HepG2 (cell line): Measurements from ENCODE around the gene GRIK4. TPM values are rescaled to one million over a fixed set of nuclear protein-coding genes. Genes with fewer than 3 reads are reported as not detected.

ENCODE experiments used
- ATAC-seq: fragments of 200-7000 bp; cut with Tn5 transposase; 3 replicates; pipeline ENCODE4 v1.9.1; 2020; ENCODE audit warnings: mild to moderate bottlenecking, moderate library complexity
- BruUV-seq: library from RNA; stranded (reverse); fragments of 400-500 nt; replicated peaks from 2 replicates; lab custom pipeline; 2021; lab: Mats Ljungman, UMichigan
- CTCF ChIA-PET: fragments of 300-600 bp; formaldehyde crosslinking; extraction: SDS; loops from one replicate; lab custom pipeline; 2021; ENCODE audit warnings: low total read pairs, inconsistent platforms, low intra/inter-chr PET ratio; lab: Yijun Ruan, JAX
- POLR2A ChIA-PET: fragments of 350-600 bp; sonication (Branson Sonifier 250); formaldehyde crosslinking; loops from one replicate; lab custom pipeline; 2020; ENCODE audit warnings: antibody characterized with exemption, inconsistent platforms; lab: Yijun Ruan, JAX
- DNase-seq: peaks from one replicate; pipeline ENCODE4 v3.0.0-alpha.2; 2015; ENCODE audit warnings: low spot score
- FAIRE-seq: peaks from 3 replicates; lab custom pipeline; 2011; peaks lifted over from hg19 to GRCh38; lab: Jason Lieb, UNC
- H2AFZ ChIP-seq: one replicate; pipeline ENCODE4 v1.6.1; 2011; ENCODE audit warnings: low read length, inconsistent platforms
- H3K27ac ChIP-seq: fragments of 300-600 bp; 3 replicates; pipeline ENCODE4 v1.8.0; 2011; ENCODE audit warnings: mixed run types, mild to moderate bottlenecking, mixed read lengths, low read length, inconsistent platforms; ENCODE audit not compliant: insufficient read depth; ENCODE audit errors: extremely low read length
- H3K27me3 ChIP-seq, 2 experiments: fragments of 200-600 bp in 1 of 2; 2 replicates in 1 of 2; 3 replicates in 1 of 2; pipeline versions ENCODE4 v1.6.0 to v1.8.0; 2011; ENCODE audit warnings: low read length in 2 of 2, mild to moderate bottlenecking in 2 of 2, moderate library complexity in 2 of 2, inconsistent platforms in 1 of 2; ENCODE audit not compliant: insufficient read depth in 2 of 2, control insufficient read depth in 1 of 2
- H3K36me3 ChIP-seq, 2 experiments: fragments of 200-600 bp in 1 of 2; replicated peaks in 1 of 2; 2 replicates in 1 of 2; 3 replicates in 1 of 2; pipeline versions ENCODE4 v1.5.1 to v1.8.0; 2011; ENCODE audit warnings: low read length in 2 of 2, inconsistent platforms in 1 of 2; ENCODE audit not compliant: insufficient read depth in 2 of 2, control insufficient read depth in 1 of 2
- H3K4me1 ChIP-seq: 2 replicates; pipeline ENCODE4 v1.5.1; 2012; ENCODE audit warnings: low read length, inconsistent platforms; ENCODE audit not compliant: insufficient read depth
- H3K4me2 ChIP-seq: 2 replicates; pipeline ENCODE4 v1.6.0; 2011; ENCODE audit warnings: low read depth, low read length, inconsistent platforms
- H3K4me3 ChIP-seq, 3 experiments: fragments of 200-600 bp in 1 of 3; sonication (generic), shearing (Covaris generic) in 1 of 3; replicated peaks in 1 of 3; 2 replicates each; pipeline ENCODE4 v1.5.1; 2011 to 2016; ENCODE audit warnings: low read length in 3 of 3, inconsistent platforms in 2 of 3, low read depth in 2 of 3, mild to moderate bottlenecking in 2 of 3, control low read depth in 1 of 3, mixed read lengths in 1 of 3; ENCODE audit not compliant: insufficient read depth in 1 of 3
- H3K79me2 ChIP-seq: one replicate; pipeline ENCODE4 v1.6.1; 2011; ENCODE audit warnings: low read length, inconsistent platforms; ENCODE audit not compliant: insufficient read depth
- H3K9ac ChIP-seq: 2 replicates; pipeline ENCODE4 v1.6.0; 2011; ENCODE audit warnings: mild to moderate bottlenecking, low read depth, low read length, inconsistent platforms; ENCODE audit not compliant: insufficient read depth
- H3K9me3 ChIP-seq: 2 replicates; pipeline ENCODE4 v1.5.1; 2012; ENCODE audit warnings: mild to moderate bottlenecking, low read length
- H4K20me1 ChIP-seq: 2 replicates; pipeline ENCODE4 v1.6.0; 2011; ENCODE audit warnings: inconsistent platforms, mild to moderate bottlenecking, low read length, moderate library complexity; ENCODE audit not compliant: insufficient read depth
- BHLHE40 ChIP-seq: IDR thresholded peaks from 2 replicates; pipeline ENCODE4 v1.6.1; 2011; ENCODE audit warnings: low read length, improper control_type of control experiment
- CBX5 ChIP-seq: sonication (generic); formaldehyde crosslinking; IDR thresholded peaks from 2 replicates; pipeline ENCODE4 v1.4.0; 2020; ENCODE audit warnings: missing genetic modification reagents, borderline replicate concordance
- EP300 ChIP-seq, 3 experiments: sonication (generic) in 1 of 3; formaldehyde crosslinking in 1 of 3; IDR thresholded peaks; 2 replicates each; pipeline versions ENCODE4 v1.5.1 to v1.6.1; 2011 to 2020; ENCODE audit warnings: low read depth in 2 of 3, low read length in 2 of 3, borderline replicate concordance in 1 of 3, improper control_type of control experiment in 1 of 3, mild to moderate bottlenecking in 1 of 3, missing genetic modification reagents in 1 of 3, moderate library complexity in 1 of 3
- GZF1 ChIP-seq: sonication (generic); formaldehyde crosslinking; IDR thresholded peaks from 2 replicates; pipeline ENCODE4 v1.5.1; 2020; ENCODE audit warnings: mild to moderate bottlenecking, missing genetic modification reagents
- IKZF4 ChIP-seq: sonication (generic); formaldehyde crosslinking; IDR thresholded peaks from 2 replicates; pipeline ENCODE4 v1.5.1; 2020; ENCODE audit warnings: borderline replicate concordance, mild to moderate bottlenecking, low read depth, missing genetic modification reagents; ENCODE audit errors: not compliant biosample characterization
- KDM5B ChIP-seq: sonication (generic); formaldehyde crosslinking; IDR thresholded peaks from 2 replicates; pipeline ENCODE4 v1.4.0; 2020; ENCODE audit warnings: missing genetic modification reagents, mild to moderate bottlenecking, borderline replicate concordance
- MIXL1 ChIP-seq: IDR thresholded peaks from 2 replicates; pipeline ENCODE4 v1.6.1; 2016
- NFE2L1 ChIP-seq: sonication (generic); formaldehyde crosslinking; IDR thresholded peaks from 2 replicates; pipeline ENCODE4 v1.4.0; 2020; ENCODE audit warnings: missing genetic modification reagents, mild to moderate bottlenecking, borderline replicate concordance
- PITX1 ChIP-seq: sonication (generic); formaldehyde crosslinking; IDR thresholded peaks from 2 replicates; pipeline ENCODE4 v1.5.1; 2020; ENCODE audit warnings: mild to moderate bottlenecking, missing genetic modification reagents
- WIZ ChIP-seq: sonication (generic); formaldehyde crosslinking; IDR thresholded peaks from 2 replicates; pipeline ENCODE4 v1.5.1; 2020; ENCODE audit warnings: mild to moderate bottlenecking, missing genetic modification reagents
- YEATS2 ChIP-seq: sonication (generic); formaldehyde crosslinking; IDR thresholded peaks from 2 replicates; pipeline ENCODE4 v1.4.0; 2020; ENCODE audit warnings: missing genetic modification reagents, borderline replicate concordance
- ZNF124 ChIP-seq: sonication (generic); formaldehyde crosslinking; IDR thresholded peaks from 2 replicates; pipeline ENCODE4 v1.4.0; 2020; ENCODE audit warnings: missing genetic modification reagents
- ZNF33A ChIP-seq: sonication (generic); formaldehyde crosslinking; IDR thresholded peaks from 2 replicates; pipeline ENCODE4 v1.5.1; 2020; ENCODE audit warnings: missing genetic modification reagents, mild to moderate bottlenecking, moderate library complexity, borderline replicate concordance
- ZNF556 ChIP-seq: sonication (generic); formaldehyde crosslinking; IDR thresholded peaks from 2 replicates; pipeline ENCODE4 v1.4.0; 2020; ENCODE audit warnings: mild to moderate bottlenecking, missing genetic modification reagents, borderline replicate concordance
- ZNF558 ChIP-seq: sonication (generic); formaldehyde crosslinking; IDR thresholded peaks from 2 replicates; pipeline ENCODE4 v1.9.0; 2022; ENCODE audit warnings: mild to moderate bottlenecking, missing genetic modification reagents, borderline replicate concordance
- ZNF768 ChIP-seq: sonication (generic); formaldehyde crosslinking; IDR thresholded peaks from 2 replicates; pipeline ENCODE4 v1.4.0; 2020; ENCODE audit warnings: missing genetic modification reagents
- ZSCAN12 ChIP-seq: sonication (generic); formaldehyde crosslinking; IDR thresholded peaks from 2 replicates; pipeline ENCODE4 v1.9.0; 2021; ENCODE audit warnings: mild to moderate bottlenecking, missing genetic modification reagents
- WGBS: methylation state at CpG from one replicate; pipeline ENCODE4 v1.1.6; 2017; ENCODE audit warnings: low lambda C conversion rate; 5-methylcytosine and 5-hydroxymethylcytosine counted together
- in situ Hi-C: cut with HindIII; loops from 2 replicates; pipeline ENCODE4 v1.10.0; 2017; ENCODE audit warnings: low pct_unique_long_range_greater_than_20kb; ENCODE audit not compliant: extremely low pct_ligation_motif_present
- intact Hi-C: fragments of 100-400 bp; cut with micrococcal nuclease; formaldehyde crosslinking; loops from one replicate; pipeline ENCODE4 v1.10.0; 2022; ENCODE audit not compliant: unreplicated experiment
- polyA plus RNA-seq, 8 experiments: library from polyadenylated mRNA; depleted of rRNA in 3 of 8; stranded (reverse) in 7 of 8; unstranded in 1 of 8; fragments of >200 nt; fragmentation: Illumina TruSeq in 4 of 8; extraction: Trizol in 4 of 8; gene quantifications; 2 replicates each; pipeline versions ENCODE4 v1.2.1 to v1.2.3, GENCODE V29; 2011 to 2016; ENCODE audit warnings: low read depth in 4 of 8, missing spikeins in 1 of 8, mixed read lengths in 1 of 8; ENCODE audit not compliant: insufficient read depth in 1 of 8
- total RNA-seq, 5 experiments: library from RNA; depleted of rRNA; stranded (reverse); fragments of >200 nt; fragmentation: Illumina TruSeq; extraction: Trizol; gene quantifications; 2 replicates each; pipeline ENCODE4 v1.2.3, GENCODE V29; 2016; ENCODE audit warnings: low read depth in 1 of 5
- TF ChIP-seq, protein P1 (sequence below): IDR thresholded peaks from 2 replicates; pipeline ENCODE4 v1.6.1; 2012; ENCODE audit warnings: low read length, improper control_type of control experiment
- TF ChIP-seq, protein P2 (sequence below): fragments of 450-650 bp; IDR thresholded peaks from 2 replicates; pipeline ENCODE4 v1.6.1; 2016

Gene GRIK4
- total and polyA plus RNA-seq, 2 of the 13 experiments (the other 11 are each of a cell fraction or from before 2014, with no cell fraction given), result 0.04 to 0.07 TPM

DNA sequence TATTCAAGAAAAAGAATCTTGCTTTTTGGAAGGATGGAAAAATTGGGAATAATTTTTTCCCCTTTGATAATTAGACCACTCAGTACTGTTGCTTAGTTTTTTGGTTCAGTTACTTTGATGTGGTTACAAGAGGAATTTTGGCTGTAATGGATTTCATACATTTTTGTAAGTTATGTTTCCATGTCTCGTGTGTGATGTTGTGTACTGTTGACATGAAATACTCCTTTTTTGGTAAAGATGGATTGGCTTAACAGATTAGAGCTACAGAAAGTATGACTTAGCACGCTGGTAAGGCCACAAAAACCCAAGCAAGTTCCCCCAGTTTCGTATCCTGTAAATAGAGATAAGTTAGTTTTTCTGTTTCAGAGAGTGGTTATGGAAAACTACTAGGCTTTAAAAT is 524.2 kb downstream of the GRIK4 start:
- no peak for DNase-seq
- no peak overlapping the region for H3K4me3 ChIP-seq
- H4K20me1 ChIP-seq, result no peaks in the 10 kb centered on the region; the same call in 1 of the 2 replicates
- no peak overlapping the region for H3K9ac ChIP-seq
- H3K9me3 ChIP-seq, result no peaks in the 10 kb centered on the region
- WGBS, result 85% methylated on average over 3 of the region's 3 CpGs
- FAIRE-seq, result no peak
- no peaks in the 10 kb centered on the region for H3K79me2 ChIP-seq
- H3K36me3 ChIP-seq, result no peaks in the 10 kb centered on the region
- in situ Hi-C loops (no loop called here), intact Hi-C loops (loop anchor here (5.0 kb wide), 1 partner anchor 37 kb away; no protein-coding TSS in a partner anchor)
- no peak overlapping the region for H2AFZ ChIP-seq
- BruUV-seq, result no TSS peak
- H3K4me2 ChIP-seq, result no peak overlapping the region
- TF ChIP-seq ZNF558 (CRISPR knock-in tag) (no peak), PITX1 (CRISPR knock-in tag) (no peak), MIXL1 (CRISPR knock-in tag) (no peak), IKZF4 (CRISPR knock-in tag) (no peak), CBX5 (no peak), YEATS2 (no peak), ZNF556 (CRISPR knock-in tag) (no peak), ZNF124 (CRISPR knock-in tag) (no peak), ZNF768 (CRISPR knock-in tag) (no peak), GZF1 (no peak), ZSCAN12 (CRISPR knock-in tag) (no peak), BHLHE40 (no peak), WIZ (CRISPR knock-in tag) (no peak), ZNF33A (CRISPR knock-in tag) (no peak), NFE2L1 (CRISPR knock-in tag) (no peak), KDM5B (no peak), EP300 (IDR thresholded peaks at IDR 0.05; ENCODE audit: low read depth in 2 of 2, low read length in 2 of 2) (no peak), EP300 (CRISPR knock-in tag; IDR thresholded peaks at IDR 0.05; ENCODE audit: borderline replicate concordance) (no peak)
- TF ChIP-seq, protein P1, sequence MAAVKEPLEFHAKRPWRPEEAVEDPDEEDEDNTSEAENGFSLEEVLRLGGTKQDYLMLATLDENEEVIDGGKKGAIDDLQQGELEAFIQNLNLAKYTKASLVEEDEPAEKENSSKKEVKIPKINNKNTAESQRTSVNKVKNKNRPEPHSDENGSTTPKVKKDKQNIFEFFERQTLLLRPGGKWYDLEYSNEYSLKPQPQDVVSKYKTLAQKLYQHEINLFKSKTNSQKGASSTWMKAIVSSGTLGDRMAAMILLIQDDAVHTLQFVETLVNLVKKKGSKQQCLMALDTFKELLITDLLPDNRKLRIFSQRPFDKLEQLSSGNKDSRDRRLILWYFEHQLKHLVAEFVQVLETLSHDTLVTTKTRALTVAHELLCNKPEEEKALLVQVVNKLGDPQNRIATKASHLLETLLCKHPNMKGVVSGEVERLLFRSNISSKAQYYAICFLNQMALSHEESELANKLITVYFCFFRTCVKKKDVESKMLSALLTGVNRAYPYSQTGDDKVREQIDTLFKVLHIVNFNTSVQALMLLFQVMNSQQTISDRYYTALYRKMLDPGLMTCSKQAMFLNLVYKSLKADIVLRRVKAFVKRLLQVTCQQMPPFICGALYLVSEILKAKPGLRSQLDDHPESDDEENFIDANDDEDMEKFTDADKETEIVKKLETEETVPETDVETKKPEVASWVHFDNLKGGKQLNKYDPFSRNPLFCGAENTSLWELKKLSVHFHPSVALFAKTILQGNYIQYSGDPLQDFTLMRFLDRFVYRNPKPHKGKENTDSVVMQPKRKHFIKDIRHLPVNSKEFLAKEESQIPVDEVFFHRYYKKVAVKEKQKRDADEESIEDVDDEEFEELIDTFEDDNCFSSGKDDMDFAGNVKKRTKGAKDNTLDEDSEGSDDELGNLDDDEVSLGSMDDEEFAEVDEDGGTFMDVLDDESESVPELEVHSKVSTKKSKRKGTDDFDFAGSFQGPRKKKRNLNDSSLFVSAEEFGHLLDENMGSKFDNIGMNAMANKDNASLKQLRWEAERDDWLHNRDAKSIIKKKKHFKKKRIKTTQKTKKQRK, result no peak
- TF ChIP-seq, protein P2, sequence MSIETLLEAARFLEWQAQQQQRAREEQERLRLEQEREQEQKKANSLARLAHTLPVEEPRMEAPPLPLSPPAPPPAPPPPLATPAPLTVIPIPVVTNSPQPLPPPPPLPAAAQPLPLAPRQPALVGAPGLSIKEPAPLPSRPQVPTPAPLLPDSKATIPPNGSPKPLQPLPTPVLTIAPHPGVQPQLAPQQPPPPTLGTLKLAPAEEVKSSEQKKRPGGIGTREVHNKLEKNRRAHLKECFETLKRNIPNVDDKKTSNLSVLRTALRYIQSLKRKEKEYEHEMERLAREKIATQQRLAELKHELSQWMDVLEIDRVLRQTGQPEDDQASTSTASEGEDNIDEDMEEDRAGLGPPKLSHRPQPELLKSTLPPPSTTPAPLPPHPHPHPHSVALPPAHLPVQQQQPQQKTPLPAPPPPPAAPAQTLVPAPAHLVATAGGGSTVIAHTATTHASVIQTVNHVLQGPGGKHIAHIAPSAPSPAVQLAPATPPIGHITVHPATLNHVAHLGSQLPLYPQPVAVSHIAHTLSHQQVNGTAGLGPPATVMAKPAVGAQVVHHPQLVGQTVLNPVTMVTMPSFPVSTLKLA, result no peak
- ChIA-PET CTCF (no interaction called here), POLR2A (interaction anchor here (2.0 kb wide), 1 partner anchor 11 kb away, joined by 11 read pairs; the partner anchor contains the start of gene TBCEL)
- H3K4me1 ChIP-seq, result peaks cover 47% of the 10 kb centered on the region
- H3K27ac ChIP-seq, result no peak overlapping the region
- ATAC-seq, result no peak
- H3K27me3 ChIP-seq, result no peaks in the 10 kb centered on the region
